Measurements from ENCODE around the gene FOXB1.

The FOXB1 gene

DNA sequence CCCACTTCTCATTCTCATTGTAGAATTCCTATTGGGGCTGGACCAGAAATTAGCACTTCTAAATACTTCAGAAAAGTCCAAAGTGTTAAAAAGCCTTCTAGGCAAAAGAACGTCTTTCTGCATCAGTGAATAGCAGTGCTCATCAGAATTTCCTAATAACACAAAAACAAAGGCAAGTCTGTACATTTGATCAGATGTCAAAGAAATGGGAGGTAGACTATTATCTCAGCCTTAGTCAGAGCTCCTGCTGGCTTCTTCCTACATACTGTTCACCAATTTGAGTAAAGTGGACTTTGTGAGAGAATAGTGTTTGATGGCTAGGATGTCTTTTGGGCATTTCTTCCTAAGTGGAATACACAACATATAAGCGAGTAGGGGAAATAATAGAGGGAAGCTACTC, 48.7 kb downstream of the FOXB1 start:
- DNase-seq, result no peak
- H3K27me3 ChIP-seq (replicated peaks; ENCODE audit: control insufficient read depth, insufficient read depth, low read length, poor library complexity, severe bottlenecking), result no peaks in the 10 kb centered on the region

DNA sequence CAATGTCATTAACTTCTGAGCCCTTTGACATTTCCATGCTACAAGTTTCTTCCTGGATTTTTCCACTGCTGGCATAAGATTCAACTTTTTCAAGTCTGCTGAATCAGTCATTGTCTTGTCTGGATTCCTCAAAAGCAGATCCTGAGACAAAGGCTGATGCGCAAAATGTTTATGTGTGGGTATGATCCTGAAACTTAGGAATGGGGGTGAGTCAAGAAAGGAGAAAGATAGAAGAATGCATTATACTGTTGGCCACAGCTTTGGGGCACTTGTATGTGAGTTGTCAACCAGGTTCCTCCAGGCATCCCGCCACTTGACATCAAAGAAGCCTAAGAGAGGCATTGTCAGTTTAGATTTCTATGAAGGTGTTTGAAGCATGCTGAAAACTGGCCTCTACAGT, 50.4 kb downstream of the FOXB1 start:
- Histone ChIP-seq H3K4me3 (ENCODE audit: insufficient read depth, low read depth, low read length, poor library complexity, severe bottlenecking) (no peak overlapping the region), H3K9me3 (ENCODE audit: control insufficient read depth, low read length) (peaks cover 7% of the 10 kb centered on the region), H3K36me3 (ENCODE audit: control insufficient read depth, insufficient read depth, low read length) (no peaks in the 10 kb centered on the region), H3K27ac (ENCODE audit: insufficient read depth, low read length, poor library complexity, severe bottlenecking) (no peak overlapping the region), H3K4me1 (ENCODE audit: control insufficient read depth, insufficient read depth, low read length, poor library complexity, severe bottlenecking) (no peaks in the 10 kb centered on the region), H3K27me3 (replicated peaks; ENCODE audit: control insufficient read depth, insufficient read depth, low read length, poor library complexity, severe bottlenecking) (no peaks in the 10 kb centered on the region)
- no peak for DNase-seq

More for the DNA sequence above, 48.7 kb downstream of the FOXB1 start:
- Histone ChIP-seq H3K4me3 (ENCODE audit: insufficient read depth, low read depth, low read length, poor library complexity, severe bottlenecking) (no peak overlapping the region), H3K27ac (ENCODE audit: insufficient read depth, low read length, poor library complexity, severe bottlenecking) (no peak overlapping the region), H3K4me1 (ENCODE audit: control insufficient read depth, insufficient read depth, low read length, poor library complexity, severe bottlenecking) (no peaks in the 10 kb centered on the region), H3K36me3 (ENCODE audit: control insufficient read depth, insufficient read depth, low read length) (no peaks in the 10 kb centered on the region), H3K9me3 (ENCODE audit: control insufficient read depth, low read length) (peaks cover 10% of the 10 kb centered on the region)
